Gastrocnemius medialis (tissue), 4 donors: ENCODE data around the gene HDAC4. TPM values are rescaled to one million over a fixed set of nuclear protein-coding genes. Genes with fewer than 3 reads are reported as not detected.
A peak's percentile ranks its signal among the peaks of the same experiment; 100 is the strongest.

Experiments
- ATAC-seq, 2 donors: fragments of 150-250 bp; one replicate each; pipeline ENCODE4 v1.9.1; 2016
- DNase-seq, 2 donors: peaks; one replicate each; pipeline ENCODE4 v3.0.0-alpha.2; 2019
- H3K27ac ChIP-seq, 4 donors: fragments of 200-600 bp; sonication (generic); 1 replicate in 1 of 4; 2 replicates in 3 of 4; pipeline ENCODE4 v1.5.1; 2016 to 2018; ENCODE audit warnings: mild to moderate bottlenecking in 2 of 4, moderate library complexity in 1 of 4
- H3K27me3 ChIP-seq, 3 donors: fragments of 200-600 bp; sonication (generic) in 2 of 3; 1 replicate in 1 of 3; 2 replicates in 2 of 3; pipeline versions ENCODE4 v1.5.1 to v1.6.0; 2016 to 2019; ENCODE audit warnings: mild to moderate bottlenecking in 1 of 3, moderate library complexity in 1 of 3
- H3K36me3 ChIP-seq, 2 donors: fragments of 200-600 bp; sonication (generic) in 1 of 2; one replicate each; pipeline ENCODE4 v1.5.1; 2017 to 2018
- H3K4me1 ChIP-seq, 2 donors: fragments of 200-600 bp; sonication (generic) in 1 of 2; one replicate each; pipeline ENCODE4 v1.5.1; 2016 to 2017; ENCODE audit warnings: mild to moderate bottlenecking in 2 of 2
- H3K4me3 ChIP-seq, 4 donors: fragments of 200-600 bp; sonication (generic) in 3 of 4; 1 replicate in 1 of 4; 2 replicates in 3 of 4; pipeline ENCODE4 v1.5.1; 2016 to 2019; ENCODE audit warnings: mild to moderate bottlenecking in 2 of 4
- H3K9me3 ChIP-seq, 3 donors: fragments of 200-600 bp; sonication (generic) in 2 of 3; 1 replicate in 1 of 3; 2 replicates in 2 of 3; pipeline ENCODE4 v1.5.1; 2016 to 2019
- CTCF ChIP-seq, 5 experiments: fragments of 450-650 bp in 3 of 5; fragments of 200-600 bp in 2 of 5; sonication (generic) in 2 of 5; IDR thresholded peaks in 4 of 5; conservative IDR thresholded peaks in 1 of 5; 1 replicate in 4 of 5; 2 replicates in 1 of 5; pipeline ENCODE4 v1.5.1; 2016 to 2019; ENCODE audit warnings: antibody characterized with exemption in 5 of 5, mild to moderate bottlenecking in 3 of 5, moderate library complexity in 3 of 5
- POLR2A ChIP-seq, 2 donors: fragments of 450-650 bp; IDR thresholded peaks; one replicate each; pipeline ENCODE4 v1.6.1; 2017; ENCODE audit warnings: antibody characterized with exemption in 2 of 2, mild to moderate bottlenecking in 2 of 2, moderate library complexity in 2 of 2
- in situ Hi-C, 4 donors: fragments of 200-750 bp; cut with MboI; loops; one replicate each; pipeline versions ENCODE4 v1.15.0 to v1.8.0; 2017; ENCODE audit warnings: low sequenced_read_pairs in 4 of 4
- intact Hi-C: fragments of 100-400 bp; cut with DNase I; formaldehyde crosslinking; loops from one replicate; pipeline ENCODE4 v1.15.1; 2023; ENCODE audit warnings: low total_unique reads
- total RNA-seq, 4 donors: library from RNA; depleted of rRNA; stranded (reverse); fragments of >200 nt; gene quantifications; one replicate each; pipeline versions ENCODE4 v1.1.0 to v1.2.3, GENCODE V29; 2016

The HDAC4 gene
- total RNA-seq, 4 donors from 2014 or later = 23.6 to 257 (median 119) TPM

DNA sequence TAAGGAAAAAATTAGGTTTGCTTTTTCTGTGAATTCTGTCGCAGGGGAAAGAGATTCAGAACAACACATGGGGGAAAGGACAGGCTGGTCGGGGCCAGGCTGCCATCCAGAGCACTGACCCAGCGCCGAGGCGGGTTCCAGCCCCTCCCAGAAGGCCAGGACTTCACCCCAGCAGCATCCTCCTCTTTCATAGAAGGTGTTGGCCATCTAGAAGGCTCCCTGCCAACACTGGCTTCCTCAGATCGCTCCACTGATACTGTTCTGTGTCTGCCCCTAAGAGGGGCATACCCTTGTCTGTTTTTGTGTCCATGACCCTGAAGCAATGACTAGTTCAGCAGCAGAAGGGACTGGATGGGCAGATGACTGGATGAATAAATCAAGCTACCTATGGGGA lies 144.5 kb downstream of the HDAC4 start:
- DNase-seq = no peak
- Histone ChIP-seq H3K27ac (peak overlapping the region; percentile 94 to 99 (median 98)), H3K36me3 (no peaks in the 10 kb centered on the region), H3K4me3 (no peak overlapping the region), H3K27me3 (no peaks in the 10 kb centered on the region), H3K4me1 (peaks cover 94 to 98% of the 10 kb centered on the region in 2 donors), H3K9me3 (no peaks in the 10 kb centered on the region)
- in situ Hi-C loops = no loop called here
- TF ChIP-seq CTCF (IDR thresholded peaks at IDR 0.05 in 4 of 5, conservative IDR thresholded peaks at IDR 0.05 in 1 of 5) (no peak), POLR2A (IDR thresholded peaks at IDR 0.05) (peak in 1 of 2 donors; percentile 8)
- intact Hi-C loops = no loop called here
- ATAC-seq = no peak

GRCh38 chr2:239255628-239256349 lies 145.0 kb downstream of the HDAC4 start:
- Histone ChIP-seq H3K27ac (peak overlapping the region; percentile 94 to 99 (median 98)), H3K9me3 (no peaks in the 10 kb centered on the region), H3K4me1 (peaks cover 94 to 100% of the 10 kb centered on the region in 2 donors), H3K27me3 (no peaks in the 10 kb centered on the region), H3K36me3 (no peaks in the 10 kb centered on the region), H3K4me3 (no peak overlapping the region)
- intact Hi-C loops = no loop called here
- TF ChIP-seq CTCF (IDR thresholded peaks at IDR 0.05 in 4 of 5, conservative IDR thresholded peaks at IDR 0.05 in 1 of 5) (no peak), POLR2A (IDR thresholded peaks at IDR 0.05) (peak in 1 of 2 donors; percentile 33)
- peak in 1 of 2 donors; percentile 26 for DNase-seq
- peak in 1 of 2 donors; percentile 14 for ATAC-seq
- in situ Hi-C loops = no loop called here

DNA sequence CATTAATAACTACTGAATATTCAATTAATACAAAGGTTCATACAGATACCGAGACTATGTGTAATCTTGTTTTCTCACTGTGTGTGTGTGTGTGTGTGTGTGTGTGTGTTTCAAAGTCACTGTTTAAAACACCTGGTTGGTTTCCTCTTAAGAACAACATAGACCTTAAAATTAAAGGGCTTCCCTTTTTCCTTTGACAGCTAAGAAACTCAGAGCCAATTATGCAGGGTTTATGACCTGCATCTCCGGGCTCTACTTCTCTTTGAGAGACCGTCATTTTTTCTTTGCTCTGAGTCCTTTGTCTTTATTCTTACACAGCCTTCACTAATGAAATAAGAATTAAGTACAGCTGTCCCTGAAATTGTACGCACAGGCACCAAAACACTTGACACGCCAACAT lies 145.6 kb downstream of the HDAC4 start:
- intact Hi-C loops = no loop called here
- no peaks in the 10 kb centered on the region for H3K9me3 ChIP-seq
- no peak for DNase-seq
- H3K36me3 ChIP-seq = no peaks in the 10 kb centered on the region
- in situ Hi-C loops = no loop called here
- H3K27me3 ChIP-seq = no peaks in the 10 kb centered on the region
- H3K4me3 ChIP-seq = no peak overlapping the region
- peaks cover 95 to 98% of the 10 kb centered on the region in 2 donors for H3K4me1 ChIP-seq
- TF ChIP-seq CTCF (IDR thresholded peaks at IDR 0.05 in 4 of 5, conservative IDR thresholded peaks at IDR 0.05 in 1 of 5) (no peak), POLR2A (IDR thresholded peaks at IDR 0.05) (no peak)
- no peak for ATAC-seq
- H3K27ac ChIP-seq = peak overlapping the region; percentile 94 to 99 (median 98)

GRCh38 chr2:239253701-239254436 lies 147.0 kb downstream of the HDAC4 start:
- in situ Hi-C loops = no loop called here

More at GRCh38 chr2:239253701-239254436, 147.0 kb downstream of the HDAC4 start:
- no peaks in the 10 kb centered on the region for H3K27me3 ChIP-seq
- no peak overlapping the region for H3K4me3 ChIP-seq
- H3K36me3 ChIP-seq = no peaks in the 10 kb centered on the region
- DNase-seq = peak in 1 of 2 donors; percentile 23
- peaks cover 95 to 98% of the 10 kb centered on the region in 2 donors for H3K4me1 ChIP-seq
- no peak for TF ChIP-seq CTCF (IDR thresholded peaks at IDR 0.05 in 4 of 5, conservative IDR thresholded peaks at IDR 0.05 in 1 of 5)
- TF ChIP-seq POLR2A (IDR thresholded peaks at IDR 0.05) = no peak
- ATAC-seq = no peak
- intact Hi-C loops = no loop called here
- peak overlapping the region; percentile 94 to 99 (median 98) for H3K27ac ChIP-seq
- H3K9me3 ChIP-seq = no peaks in the 10 kb centered on the region
